ENCODE data around the gene GSC2. TPM values are rescaled to one million over a fixed set of nuclear protein-coding genes. Genes with fewer than 3 reads are reported as not detected.

GSC2 gene
- polyA plus RNA-seq, 3 donors: not detected

- Histone ChIP-seq H3K27ac (ENCODE audit: low read depth in 1 of 2, low read length in 2 of 2) (peak overlapping the region; percentile 90 to 92), H2AFZ (ENCODE audit: insufficient read depth, low read depth, low read length, poor library complexity, severe bottlenecking) (peak overlapping the region; percentile 34), H3K4me3 (replicated peaks in 1 of 3; ENCODE audit: low read depth in 2 of 3, low read length in 3 of 3) (peak overlapping the region in 2 of 3 experiments; percentile 30 to 69), H4K20me1 (ENCODE audit: insufficient read depth, low read length) (peaks cover 50% of the 10 kb centered on the region), H3K36me3 (replicated peaks in 1 of 2; ENCODE audit: control insufficient read depth in 1 of 2, insufficient read depth in 2 of 2, low read length in 2 of 2) (peaks cover 5 to 8% of the 10 kb centered on the region in 2 donors), H3K27me3 (ENCODE audit: control insufficient read depth in 2 of 2, insufficient read depth in 2 of 2, low read length in 2 of 2) (no peaks in the 10 kb centered on the region), H3K9me3 (replicated peaks in 1 of 2; ENCODE audit: control insufficient read depth in 1 of 2, insufficient read depth in 1 of 2, low read length in 2 of 2) (no peaks in the 10 kb centered on the region), H3K79me2 (ENCODE audit: insufficient read depth, low read length) (peaks cover 95% of the 10 kb centered on the region), H3K4me2 (replicated peaks; ENCODE audit: extremely low read depth, low read length, poor library complexity, severe bottlenecking) (peak overlapping the region; percentile 77), H3K4me1 (ENCODE audit: control insufficient read depth in 1 of 2, insufficient read depth in 2 of 2, low read length in 2 of 2) (peaks cover 69 to 77% of the 10 kb centered on the region in 2 donors), H3K9ac (ENCODE audit: insufficient read depth, low read length, poor library complexity, severe bottlenecking) (peak overlapping the region; percentile 53)
- intact Hi-C loops (cut with micrococcal nuclease): no loop called here
- DNase-seq: no peak
- Mint-ChIP-seq H3K4me3 (peak overlapping the region; percentile 43 to 86), H3K4me1 (peaks cover 85% of the 10 kb centered on the region), H3K27me3 (ENCODE audit: low read depth in 3 of 3) (peaks cover 0 to 2% (median 2%) of the 10 kb centered on the region in 3 donors), H3K27ac (peak overlapping the region; percentile 94 to 100 (median 98)), H3K9me3 (no peaks in the 10 kb centered on the region), H3K36me3 (peaks cover 14 to 27% of the 10 kb centered on the region in 2 donors)
- no peak for TF ChIP-seq CTCF (IDR thresholded peaks at IDR 0.05)
- 13% methylated on average over 2 of the region's 4 CpGs for WGBS (ENCODE audit: insufficient coverage)
These were observed 40.0 kb downstream of the GSC2 start for GRCh38 chr22:19110064-19110458.

GRCh38 chr22:19109198-19110063 is 40.7 kb downstream of the GSC2 start:
- Mint-ChIP-seq H3K4me1 (peaks cover 83% of the 10 kb centered on the region), H3K27me3 (ENCODE audit: low read depth in 3 of 3) (peaks cover 0 to 2% (median 2%) of the 10 kb centered on the region in 3 donors), H3K27ac (peak overlapping the region; percentile 94 to 100 (median 98)), H3K4me3 (peak overlapping the region; percentile 10 to 86), H3K36me3 (peaks cover 13 to 23% of the 10 kb centered on the region in 2 donors), H3K9me3 (no peaks in the 10 kb centered on the region)
- Histone ChIP-seq H3K9ac (ENCODE audit: insufficient read depth, low read length, poor library complexity, severe bottlenecking) (peak overlapping the region; percentile 53), H3K27me3 (ENCODE audit: control insufficient read depth in 2 of 2, insufficient read depth in 2 of 2, low read length in 2 of 2) (no peaks in the 10 kb centered on the region), H3K27ac (ENCODE audit: low read depth in 1 of 2, low read length in 2 of 2) (peak overlapping the region; percentile 90 to 92), H4K20me1 (ENCODE audit: insufficient read depth, low read length) (peaks cover 50% of the 10 kb centered on the region), H3K4me3 (replicated peaks in 1 of 3; ENCODE audit: low read depth in 2 of 3, low read length in 3 of 3) (peak overlapping the region in 2 of 3 experiments; percentile 30 to 69), H3K4me1 (ENCODE audit: control insufficient read depth in 1 of 2, insufficient read depth in 2 of 2, low read length in 2 of 2) (peaks cover 62 to 70% of the 10 kb centered on the region in 2 donors), H3K4me2 (replicated peaks; ENCODE audit: extremely low read depth, low read length, poor library complexity, severe bottlenecking) (peak overlapping the region; percentile 77), H3K9me3 (replicated peaks in 1 of 2; ENCODE audit: control insufficient read depth in 1 of 2, insufficient read depth in 1 of 2, low read length in 2 of 2) (no peaks in the 10 kb centered on the region), H2AFZ (ENCODE audit: insufficient read depth, low read depth, low read length, poor library complexity, severe bottlenecking) (peak overlapping the region; percentile 34), H3K36me3 (replicated peaks in 1 of 2; ENCODE audit: control insufficient read depth in 1 of 2, insufficient read depth in 2 of 2, low read length in 2 of 2) (peaks cover 2 to 8% of the 10 kb centered on the region in 2 donors), H3K79me2 (ENCODE audit: insufficient read depth, low read length) (peaks cover 95% of the 10 kb centered on the region)
- DNase-seq: peak; percentile 89 to 95 (median 93)
- TF ChIP-seq CTCF (IDR thresholded peaks at IDR 0.05): no peak
- intact Hi-C loops (cut with micrococcal nuclease): loop anchor here in 1 of 2 donors (1.0 kb wide), 2 partner anchors 13 to 23 kb away; partner anchors contain the start of gene DGCR2
- WGBS (ENCODE audit: insufficient coverage): 0% methylated on average over 2 of the region's 7 CpGs
